ENCODE results near the gene FOLR2. TPM values are rescaled to one million over a fixed set of nuclear protein-coding genes. Genes with fewer than 3 reads are reported as not detected.
"Not testable (repeated sequence)": the region's sequence is repeated elsewhere in the genome, so short reads cannot be mapped to it uniquely, and the experiment has no call there.

Gene FOLR2
- 10 to 100 TPM in 2 of 4 donors, 1 to 10 TPM in 2; 5.3 to 28.6 (median 9.7) TPM for total RNA-seq

GRCh38 chr11:72216638-72217037 lies at the start of gene FOLR2:
Gene FOLR2 (plus strand): TSS chr11:72216794. CDS start chr11:72218585, 1,791 bp downstream.
- Histone ChIP-seq H3K27me3 (no peaks in the 10 kb centered on the region), H3K4me1 (peaks cover 1 to 4% of the 10 kb centered on the region in 2 donors), H3K9me3 (no peaks in the 10 kb centered on the region), H3K27ac (no peak within 1 kb of the TSS), H3K36me3 (no peaks in the 10 kb centered on the region), H3K4me3 (replicated peaks in 1 of 3) (no peak within 1 kb of the TSS)
- 78 to 84% methylated on average over 6 of the region's 6 CpGs for WGBS, 2 donors
- no peak for DNase-seq
- TF ChIP-seq POLR2A (IDR thresholded peaks at IDR 0.05) (no peak), CTCF (IDR thresholded peaks at IDR 0.05) (no peak)
- intact Hi-C loops (cut with DNase I), result no loop called here

- H3K27ac ChIP-seq; H3K9me3 ChIP-seq; H3K4me3 ChIP-seq (replicated peaks in 1 of 3); H3K27me3 ChIP-seq; DNase-seq; intact Hi-C loops (cut with DNase I); H3K4me1 ChIP-seq; H3K36me3 ChIP-seq: not testable (repeated sequence)
- WGBS, 2 donors, result 93 to 97% methylated on average over 5 of the region's 5 CpGs
Observed at GRCh38 chr11:72169046-72169555, 47.5 kb upstream of the FOLR2 start.

GRCh38 chr11:72169754-72170153 lies 46.8 kb upstream of the FOLR2 start:
- H3K4me1 ChIP-seq; H3K36me3 ChIP-seq; DNase-seq; H3K27ac ChIP-seq; H3K9me3 ChIP-seq; H3K27me3 ChIP-seq; H3K4me3 ChIP-seq (replicated peaks in 1 of 3); intact Hi-C loops (cut with DNase I): not testable (repeated sequence)
- 96 to 98% methylated on average over 3 of the region's 3 CpGs for WGBS, 2 donors

- H3K9me3 ChIP-seq; H3K36me3 ChIP-seq; H3K4me1 ChIP-seq; H3K27me3 ChIP-seq; intact Hi-C loops (cut with DNase I); DNase-seq; H3K4me3 ChIP-seq (replicated peaks in 1 of 3); H3K27ac ChIP-seq: not testable (repeated sequence)
- 83 to 88% methylated on average over 4 of the region's 4 CpGs for WGBS, 2 donors
Observed at GRCh38 chr11:72172043-72172442, 44.6 kb upstream of the FOLR2 start.

GRCh38 chr11:72173291-72173690 lies 43.3 kb upstream of the FOLR2 start:
- TF ChIP-seq POLR2A (IDR thresholded peaks at IDR 0.05), result no peak
- TF ChIP-seq CTCF (IDR thresholded peaks at IDR 0.05), result no peak
- Histone ChIP-seq H3K9me3 (no peaks in the 10 kb centered on the region), H3K36me3 (no peaks in the 10 kb centered on the region), H3K27me3 (no peaks in the 10 kb centered on the region), H3K4me1 (no peaks in the 10 kb centered on the region), H3K4me3 (replicated peaks in 1 of 3) (no peak overlapping the region), H3K27ac (no peak overlapping the region)
- DNase-seq, result no peak
- WGBS, 2 donors, result 89 to 96% methylated on average over 3 of the region's 3 CpGs
- intact Hi-C loops (cut with DNase I), result no loop called here

- no peak for DNase-seq
- no peak overlapping the region for H3K27ac ChIP-seq
- H3K27me3 ChIP-seq, result no peaks in the 10 kb centered on the region
- TF ChIP-seq CTCF (IDR thresholded peaks at IDR 0.05) (no peak), POLR2A (IDR thresholded peaks at IDR 0.05) (no peak)
- H3K4me1 ChIP-seq, result peaks cover 6 to 10% of the 10 kb centered on the region in 2 donors
- no peak overlapping the region for H3K4me3 ChIP-seq (replicated peaks in 1 of 3)
- 93 to 95% methylated on average over 8 of the region's 8 CpGs for WGBS, 2 donors
- no peaks in the 10 kb centered on the region for H3K36me3 ChIP-seq
- H3K9me3 ChIP-seq, result no peaks in the 10 kb centered on the region
- intact Hi-C loops (cut with DNase I), result no loop called here
Observed at GRCh38 chr11:72174302-72175070, 42.1 kb upstream of the FOLR2 start.

Data from thyroid gland (tissue), 4 donors.